Measurements from ENCODE around the gene NSFL1C. TPM values are rescaled to one million over a fixed set of nuclear protein-coding genes. Genes with fewer than 3 reads are reported as not detected.

Gene NSFL1C
- total and polyA plus RNA-seq, 2 experiments from 2014 or later: 36.0 to 98.8 TPM

DNA sequence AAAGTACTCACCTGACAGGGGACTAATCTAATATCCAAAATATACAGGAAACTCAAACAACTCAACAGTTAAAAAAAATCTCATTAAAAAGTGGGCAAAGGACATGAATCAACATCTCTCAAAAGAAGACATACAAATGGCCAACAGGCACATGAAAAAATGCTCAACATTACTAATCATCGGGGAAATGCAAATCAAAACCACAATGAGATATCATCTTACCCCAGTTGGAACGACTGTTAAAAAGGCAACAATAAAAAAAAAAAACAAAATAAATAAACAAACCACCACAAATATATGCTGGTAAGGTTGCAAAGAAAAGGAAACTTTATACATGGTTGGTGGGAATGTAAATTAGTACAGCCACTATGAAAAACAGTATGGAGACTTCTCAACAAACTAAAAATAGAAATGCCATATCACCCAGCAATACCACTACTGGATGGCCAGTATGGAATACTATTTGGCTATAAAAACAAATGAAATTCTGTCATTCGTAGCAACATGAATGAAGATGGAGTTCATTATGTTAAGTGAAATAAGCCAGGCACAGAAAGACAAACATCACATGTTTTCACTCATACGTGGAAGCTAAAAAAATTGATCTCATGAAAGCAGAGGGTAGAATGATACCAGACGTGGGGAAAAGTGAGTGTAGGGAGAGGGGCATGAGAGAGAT is 17.9 kb upstream of the NSFL1C start:
- no peak for DNase-seq (ENCODE audit: low spot score)
- Histone ChIP-seq H4K20me1 (ENCODE audit: insufficient read depth, poor library complexity, severe bottlenecking) (no peaks in the 10 kb centered on the region), H2AFZ (no peak overlapping the region), H3K27me3 (peaks cover 14% of the 10 kb centered on the region), H3K4me1 (ENCODE audit: insufficient read depth) (no peaks in the 10 kb centered on the region), H3K4me2 (no peak overlapping the region), H3K36me3 (replicated peaks; ENCODE audit: insufficient read depth, low read depth) (no peaks in the 10 kb centered on the region), H3K9me2 (replicated peaks; ENCODE audit: insufficient read depth) (no peaks in the 10 kb centered on the region), H3K27ac (no peak overlapping the region), H3K4me3 (no peak overlapping the region), H3K79me2 (no peaks in the 10 kb centered on the region), H3K9me3 (ENCODE audit: low read depth) (no peaks in the 10 kb centered on the region)
- no peak for TF ChIP-seq EZH2 (IDR thresholded peaks at IDR 0.05; ENCODE audit: borderline replicate concordance)
- no peak for TF ChIP-seq EZH2phosphoT487 (IDR thresholded peaks at IDR 0.05; ENCODE audit: low read depth, severe bottlenecking, unreplicated experiment)
- TF ChIP-seq, protein P1, sequence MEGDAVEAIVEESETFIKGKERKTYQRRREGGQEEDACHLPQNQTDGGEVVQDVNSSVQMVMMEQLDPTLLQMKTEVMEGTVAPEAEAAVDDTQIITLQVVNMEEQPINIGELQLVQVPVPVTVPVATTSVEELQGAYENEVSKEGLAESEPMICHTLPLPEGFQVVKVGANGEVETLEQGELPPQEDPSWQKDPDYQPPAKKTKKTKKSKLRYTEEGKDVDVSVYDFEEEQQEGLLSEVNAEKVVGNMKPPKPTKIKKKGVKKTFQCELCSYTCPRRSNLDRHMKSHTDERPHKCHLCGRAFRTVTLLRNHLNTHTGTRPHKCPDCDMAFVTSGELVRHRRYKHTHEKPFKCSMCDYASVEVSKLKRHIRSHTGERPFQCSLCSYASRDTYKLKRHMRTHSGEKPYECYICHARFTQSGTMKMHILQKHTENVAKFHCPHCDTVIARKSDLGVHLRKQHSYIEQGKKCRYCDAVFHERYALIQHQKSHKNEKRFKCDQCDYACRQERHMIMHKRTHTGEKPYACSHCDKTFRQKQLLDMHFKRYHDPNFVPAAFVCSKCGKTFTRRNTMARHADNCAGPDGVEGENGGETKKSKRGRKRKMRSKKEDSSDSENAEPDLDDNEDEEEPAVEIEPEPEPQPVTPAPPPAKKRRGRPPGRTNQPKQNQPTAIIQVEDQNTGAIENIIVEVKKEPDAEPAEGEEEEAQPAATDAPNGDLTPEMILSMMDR (IDR thresholded peaks at IDR 0.05; ENCODE audit: poor library complexity): no peak
- WGBS (ENCODE audit: low lambda C conversion rate, missing lambda C conversion rate): 62% methylated on average over 5 of the region's 5 CpGs

GRCh38 chr20:1479831-1480595 is 13.4 kb upstream of the NSFL1C start:
- no peak overlapping the region for H3K4me2 ChIP-seq
- no peak for DNase-seq (ENCODE audit: low spot score)
- 77% methylated on average over 9 of the region's 9 CpGs for WGBS (ENCODE audit: low lambda C conversion rate, missing lambda C conversion rate)
- H2AFZ ChIP-seq: no peak overlapping the region
- H3K79me2 ChIP-seq: no peaks in the 10 kb centered on the region
- H3K27ac ChIP-seq: no peak overlapping the region
- H3K4me1 ChIP-seq (ENCODE audit: insufficient read depth): peaks cover 2% of the 10 kb centered on the region
- H3K9me2 ChIP-seq (replicated peaks; ENCODE audit: insufficient read depth): no peaks in the 10 kb centered on the region
- no peaks in the 10 kb centered on the region for H3K36me3 ChIP-seq (replicated peaks; ENCODE audit: insufficient read depth, low read depth)
- H3K9me3 ChIP-seq (ENCODE audit: low read depth): no peaks in the 10 kb centered on the region
- H3K27me3 ChIP-seq: peaks cover 3% of the 10 kb centered on the region
- H3K4me3 ChIP-seq: no peak overlapping the region
- TF ChIP-seq, protein P1 (IDR thresholded peaks at IDR 0.05; ENCODE audit: poor library complexity): no peak
- no peak for TF ChIP-seq EZH2phosphoT487 (IDR thresholded peaks at IDR 0.05; ENCODE audit: low read depth, severe bottlenecking, unreplicated experiment)
- TF ChIP-seq EZH2 (IDR thresholded peaks at IDR 0.05; ENCODE audit: borderline replicate concordance): no peak
- no peaks in the 10 kb centered on the region for H4K20me1 ChIP-seq (ENCODE audit: insufficient read depth, poor library complexity, severe bottlenecking)

- Histone ChIP-seq H3K9me3 (ENCODE audit: low read depth) (no peaks in the 10 kb centered on the region), H3K4me2 (no peak overlapping the region), H3K36me3 (replicated peaks; ENCODE audit: insufficient read depth, low read depth) (no peaks in the 10 kb centered on the region), H3K27ac (no peak overlapping the region), H3K79me2 (no peaks in the 10 kb centered on the region), H3K27me3 (no peaks in the 10 kb centered on the region), H3K9me2 (replicated peaks; ENCODE audit: insufficient read depth) (no peaks in the 10 kb centered on the region), H3K4me1 (ENCODE audit: insufficient read depth) (peaks cover 2% of the 10 kb centered on the region), H3K4me3 (no peak overlapping the region), H2AFZ (no peak overlapping the region), H4K20me1 (ENCODE audit: insufficient read depth, poor library complexity, severe bottlenecking) (no peaks in the 10 kb centered on the region)
- no peak for TF ChIP-seq EZH2 (IDR thresholded peaks at IDR 0.05; ENCODE audit: borderline replicate concordance)
- no peak for TF ChIP-seq EZH2phosphoT487 (IDR thresholded peaks at IDR 0.05; ENCODE audit: low read depth, severe bottlenecking, unreplicated experiment)
- TF ChIP-seq, protein P1 (IDR thresholded peaks at IDR 0.05; ENCODE audit: poor library complexity): no peak
- no peak for DNase-seq (ENCODE audit: low spot score)
- WGBS (ENCODE audit: low lambda C conversion rate, missing lambda C conversion rate): 88% methylated on average over 4 of the region's 4 CpGs
These were observed 11.9 kb upstream of the NSFL1C start for GRCh38 chr20:1478566-1478965.

All from hepatocyte (in vitro differentiated cells).